NCI-H526 treated with DMSO at 0.1 percent for 48 hours (cell line): ENCODE measurements around the gene GFOD2.

Experiments used
- DNase-seq: peaks from one replicate; lab custom pipeline; 2025; lab: John Stamatoyannopoulos, UW

GFOD2 gene

GRCh38 chr16:67657751-67658518 is 61.2 kb downstream of the GFOD2 start:
- DNase-seq: no peak

- no peak for DNase-seq
These were observed 62.0 kb downstream of the GFOD2 start for GRCh38 chr16:67657017-67657608.

GRCh38 chr16:67656344-67657016 is 62.6 kb downstream of the GFOD2 start:
- no peak for DNase-seq

- DNase-seq: no peak
These were observed 63.8 kb downstream of the GFOD2 start for GRCh38 chr16:67655363-67655762.

GRCh38 chr16:67654403-67654911 is 64.7 kb downstream of the GFOD2 start:
- DNase-seq: no peak

GRCh38 chr16:67653789-67654402 is 65.2 kb downstream of the GFOD2 start:
- no peak for DNase-seq

GRCh38 chr16:67653128-67653788 is 65.9 kb downstream of the GFOD2 start:
- no peak for DNase-seq

GRCh38 chr16:67652578-67653127 is 66.5 kb downstream of the GFOD2 start:
- DNase-seq: no peak

- DNase-seq: no peak
These were observed 67.3 kb downstream of the GFOD2 start for GRCh38 chr16:67651847-67652246.

GRCh38 chr16:67651039-67651438 is 68.1 kb downstream of the GFOD2 start:
- no peak for DNase-seq

- DNase-seq: no peak
These were observed 69.1 kb downstream of the GFOD2 start for GRCh38 chr16:67650023-67650422.

- DNase-seq: no peak
These were observed 69.6 kb downstream of the GFOD2 start for GRCh38 chr16:67649494-67649931.

GRCh38 chr16:67648764-67649407 is 70.2 kb downstream of the GFOD2 start:
- DNase-seq: no peak

- DNase-seq: no peak
These were observed 70.9 kb downstream of the GFOD2 start for GRCh38 chr16:67648088-67648763.

GRCh38 chr16:67647681-67648080 is 71.4 kb downstream of the GFOD2 start:
- no peak for DNase-seq

GRCh38 chr16:67647111-67647651 is 71.9 kb downstream of the GFOD2 start:
- DNase-seq: no peak

GRCh38 chr16:67645397-67646121 is 73.6 kb downstream of the GFOD2 start:
- DNase-seq: no peak

- DNase-seq: no peak
These were observed 75.1 kb downstream of the GFOD2 start for GRCh38 chr16:67644038-67644437.
